CD4-positive, alpha-beta T cell (primary cell): Measurements from ENCODE around the gene LST1. TPM values are rescaled to one million over a fixed set of nuclear protein-coding genes. Genes with fewer than 3 reads are reported as not detected.

Source experiments
- ATAC-seq: fragments of 200-7000 bp; cut with Tn5 transposase; one replicate; pipeline ENCODE4 v1.10.0; 2022; ENCODE audit warnings: mild to moderate bottlenecking; ENCODE audit not compliant: poor library complexity
- CTCF ChIA-PET: fragments of 350-600 bp; sonication (Branson Sonifier 250); formaldehyde crosslinking; loops from one replicate; lab custom pipeline; 2021; ENCODE audit warnings: antibody characterized with exemption, inconsistent platforms; lab: Charles Lee
- POLR2A ChIA-PET: fragments of 350-600 bp; sonication (Branson Sonifier 250); formaldehyde crosslinking; loops from one replicate; lab custom pipeline; 2021; ENCODE audit warnings: antibody characterized with exemption, inconsistent platforms; lab: Charles Lee
- DNase-seq, 14 experiments: peaks; one replicate each; pipeline ENCODE4 v3.0.0-alpha.2; 2013 to 2020; ENCODE audit warnings: mixed read lengths in 2 of 14
- H3K27ac ChIP-seq, 2 donors: one replicate each; pipeline versions ENCODE4 v1.5.1 to v1.7.0; 2013; ENCODE audit warnings: low read length in 2 of 2, low read depth in 1 of 2, mild to moderate bottlenecking in 1 of 2
- H3K27me3 ChIP-seq, 2 experiments: 1 replicate in 1 of 2; 2 replicates in 1 of 2; pipeline versions ENCODE4 v1.6.1 to v1.7.0; 2013; ENCODE audit warnings: low read length in 2 of 2, control low read depth in 1 of 2, mild to moderate bottlenecking in 1 of 2, moderate library complexity in 1 of 2; ENCODE audit not compliant: insufficient read depth in 2 of 2, control insufficient read depth in 1 of 2
- H3K36me3 ChIP-seq: one replicate; pipeline ENCODE4 v1.6.1; 2013; ENCODE audit warnings: low read length, control low read depth; ENCODE audit not compliant: insufficient read depth
- H3K4me1 ChIP-seq: one replicate; pipeline ENCODE4 v1.6.1; 2013; ENCODE audit warnings: low read length, control low read depth; ENCODE audit not compliant: insufficient read depth
- H3K4me3 ChIP-seq: one replicate; pipeline ENCODE4 v1.5.1; 2013; ENCODE audit warnings: mild to moderate bottlenecking, low read length, moderate library complexity
- H3K9me3 ChIP-seq, 2 experiments: 1 replicate in 1 of 2; 2 replicates in 1 of 2; pipeline versions ENCODE4 v1.6.1 to v1.7.0; 2013; ENCODE audit warnings: low read length in 2 of 2, mild to moderate bottlenecking in 2 of 2, control low read depth in 1 of 2, moderate library complexity in 1 of 2; ENCODE audit not compliant: control insufficient read depth in 1 of 2, insufficient read depth in 1 of 2
- H3K27ac Mint-ChIP-seq: one replicate; pipeline ENCODE4 v1.8.0; 2020; ENCODE audit warnings: mixed read lengths
- H3K27me3 Mint-ChIP-seq: one replicate; pipeline ENCODE4 v1.8.0; 2021; ENCODE audit warnings: mixed read lengths
- H3K36me3 Mint-ChIP-seq: one replicate; pipeline ENCODE4 v1.8.0; 2021; ENCODE audit warnings: low read depth, mixed read lengths
- H3K4me1 Mint-ChIP-seq: one replicate; pipeline ENCODE4 v1.8.0; 2021; ENCODE audit warnings: low read depth, mixed read lengths
- H3K4me3 Mint-ChIP-seq: one replicate; pipeline ENCODE4 v1.8.0; 2020; ENCODE audit warnings: mild to moderate bottlenecking, mixed read lengths
- H3K9me3 Mint-ChIP-seq: one replicate; pipeline ENCODE4 v1.8.0; 2020; ENCODE audit warnings: mixed read lengths
- intact Hi-C, 2 experiments: fragments of 100-400 bp; cut with DNase I in 1 of 2; cut with micrococcal nuclease in 1 of 2; formaldehyde crosslinking; loops; one replicate each; pipeline versions ENCODE4 v1.15.1 to v1.9.0; 2023 to 2025; cut with DNase I, micrococcal nuclease
- total RNA-seq, 174 experiments: library from RNA in 2 of 174; stranded (reverse) in 2 of 174; gene quantifications; one replicate each; pipeline ENCODE4 v1.2.3 and lab custom pipeline; 2021 to 2026
- TF ChIP-seq, protein P1 (sequence below): fragments of 200-600 bp; IDR thresholded peaks from one replicate; pipeline ENCODE4 v1.8.0; 2022; ENCODE audit warnings: antibody characterized with exemption, mild to moderate bottlenecking

LST1 gene
- total RNA-seq, 2 experiments from 2014 or later: 8.9 to 10.3 TPM

DNA sequence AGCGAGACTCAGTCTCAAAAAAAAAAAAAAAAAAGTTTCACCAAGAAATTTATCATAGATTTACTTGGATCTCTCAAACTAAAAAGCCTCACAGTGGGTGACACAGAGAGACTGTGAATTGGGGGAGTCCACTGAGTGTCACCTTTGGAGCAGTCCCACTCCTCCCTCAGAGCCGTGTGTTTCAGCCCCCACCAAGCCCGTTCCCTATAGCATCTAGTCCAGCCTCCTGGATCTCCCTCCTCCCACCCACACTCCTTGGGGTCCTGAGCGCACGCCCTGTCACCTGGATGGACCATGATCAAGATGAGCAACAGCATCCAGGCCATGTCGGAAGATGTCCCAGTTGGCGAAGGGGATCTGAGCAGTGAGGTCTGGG lies 6.3 kb downstream of the LST1 start:
- Mint-ChIP-seq H3K27me3 (no peaks in the 10 kb centered on the region), H3K4me1 (peaks cover 53% of the 10 kb centered on the region), H3K36me3 (no peaks in the 10 kb centered on the region), H3K4me3 (peak overlapping the region; percentile 6), H3K27ac (peak overlapping the region; percentile 81), H3K9me3 (no peaks in the 10 kb centered on the region)
- DNase-seq (no peak), ATAC-seq (no peak)
- H3K27ac ChIP-seq: peak overlapping the region; percentile 34 to 55
- TF ChIP-seq, protein P1, sequence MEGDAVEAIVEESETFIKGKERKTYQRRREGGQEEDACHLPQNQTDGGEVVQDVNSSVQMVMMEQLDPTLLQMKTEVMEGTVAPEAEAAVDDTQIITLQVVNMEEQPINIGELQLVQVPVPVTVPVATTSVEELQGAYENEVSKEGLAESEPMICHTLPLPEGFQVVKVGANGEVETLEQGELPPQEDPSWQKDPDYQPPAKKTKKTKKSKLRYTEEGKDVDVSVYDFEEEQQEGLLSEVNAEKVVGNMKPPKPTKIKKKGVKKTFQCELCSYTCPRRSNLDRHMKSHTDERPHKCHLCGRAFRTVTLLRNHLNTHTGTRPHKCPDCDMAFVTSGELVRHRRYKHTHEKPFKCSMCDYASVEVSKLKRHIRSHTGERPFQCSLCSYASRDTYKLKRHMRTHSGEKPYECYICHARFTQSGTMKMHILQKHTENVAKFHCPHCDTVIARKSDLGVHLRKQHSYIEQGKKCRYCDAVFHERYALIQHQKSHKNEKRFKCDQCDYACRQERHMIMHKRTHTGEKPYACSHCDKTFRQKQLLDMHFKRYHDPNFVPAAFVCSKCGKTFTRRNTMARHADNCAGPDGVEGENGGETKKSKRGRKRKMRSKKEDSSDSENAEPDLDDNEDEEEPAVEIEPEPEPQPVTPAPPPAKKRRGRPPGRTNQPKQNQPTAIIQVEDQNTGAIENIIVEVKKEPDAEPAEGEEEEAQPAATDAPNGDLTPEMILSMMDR: no peak
- H3K4me1 ChIP-seq: peaks cover 74% of the 10 kb centered on the region
- no peaks in the 10 kb centered on the region for H3K36me3 ChIP-seq
- ChIA-PET POLR2A (interaction anchor here (1.1 to 29.8 kb wide), 4 partner anchors 21 to 51 kb away, joined by 4 to 1160 read pairs (median 14); partner anchors contain the start of genes DDX39B, LST1, LTA and LTB), CTCF (interaction anchor here (1.3 to 8.1 kb wide), 3 partner anchors 11 to 43 kb away, joined by 4 to 353 read pairs (median 284); partner anchors contain the start of genes ATP6V1G2, LST1, LTB and NFKBIL1)
- H3K4me3 ChIP-seq: no peak overlapping the region
- intact Hi-C loops: no loop called here
- no peaks in the 10 kb centered on the region for H3K27me3 ChIP-seq
- no peaks in the 10 kb centered on the region for H3K9me3 ChIP-seq

DNA sequence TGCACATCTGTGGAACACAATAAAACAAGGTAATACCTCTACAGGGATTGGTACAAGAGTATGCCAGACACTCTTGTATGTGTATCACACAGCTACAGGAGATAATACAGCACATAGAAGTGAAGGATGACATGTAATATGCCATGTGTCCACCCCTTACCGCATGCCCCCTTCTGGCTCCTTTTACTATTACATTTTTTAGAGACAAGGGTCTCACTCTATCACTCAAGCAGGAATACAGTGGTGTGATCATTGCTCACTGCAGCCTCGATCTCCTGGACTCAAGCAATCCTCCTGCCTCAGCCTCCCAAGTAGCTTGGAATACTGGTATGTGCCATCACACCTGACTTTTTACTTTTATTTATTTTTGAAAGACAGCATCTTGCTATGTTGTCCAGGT lies 10.9 kb downstream of the LST1 start:
- TF ChIP-seq, protein P1: peak; percentile 76
- ChIA-PET POLR2A (interaction anchor here (0.7 to 29.8 kb wide), 7 partner anchors 18 to 134 kb away, joined by 3 to 1160 read pairs (median 5); partner anchors contain the start of genes AIF1, ATP6V1G2, DDX39B and LST1), CTCF (interaction anchor here (0.7 to 8.1 kb wide), 16 partner anchors 10 to 103 kb away, joined by 3 to 353 read pairs (median 4); partner anchors contain the start of genes AIF1, ATP6V1G2, BAG6 and DDX39B)
- DNase-seq (peak in 9 of 14 experiments; percentile 26 to 85 (median 45)), ATAC-seq (peak; percentile 89)
- Histone ChIP-seq H3K4me1 (peaks cover 60% of the 10 kb centered on the region), H3K9me3 (no peaks in the 10 kb centered on the region), H3K27ac (no peak overlapping the region), H3K36me3 (no peaks in the 10 kb centered on the region), H3K27me3 (no peaks in the 10 kb centered on the region), H3K4me3 (no peak overlapping the region)
- Mint-ChIP-seq H3K27ac (peak overlapping the region; percentile 70), H3K36me3 (no peaks in the 10 kb centered on the region), H3K27me3 (no peaks in the 10 kb centered on the region), H3K9me3 (no peaks in the 10 kb centered on the region), H3K4me3 (peak overlapping the region; percentile 7), H3K4me1 (peaks cover 40% of the 10 kb centered on the region)
- intact Hi-C loops: loop anchor here (1.0 to 5.0 kb wide), 2 partner anchors 16 to 200 kb away; no protein-coding TSS in a partner anchor

DNA sequence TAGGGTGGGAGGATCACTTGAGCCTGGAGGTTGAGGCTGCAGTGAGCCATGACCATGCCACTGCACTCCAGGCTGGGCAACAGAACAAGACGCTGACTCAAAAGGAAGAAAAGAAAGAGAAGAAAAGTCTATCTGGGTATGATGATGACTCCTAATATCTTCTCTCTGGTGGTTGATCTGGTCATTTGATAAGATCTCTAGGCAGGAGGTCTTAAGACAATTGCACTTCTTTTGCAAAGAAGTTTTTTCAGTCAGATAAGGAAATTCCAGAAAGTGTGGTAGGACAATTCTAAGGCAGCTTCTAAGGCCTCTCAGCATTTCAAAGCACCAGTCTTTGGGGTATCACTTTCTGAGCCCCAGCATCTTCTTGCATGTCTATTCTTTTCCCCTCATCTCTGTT lies 21.2 kb downstream of the LST1 start:
- Histone ChIP-seq H3K9me3 (no peaks in the 10 kb centered on the region), H3K36me3 (no peaks in the 10 kb centered on the region), H3K4me1 (no peaks in the 10 kb centered on the region), H3K27me3 (no peaks in the 10 kb centered on the region), H3K4me3 (no peak overlapping the region), H3K27ac (no peak overlapping the region)
- no peaks in the 10 kb centered on the region for H3K27me3 Mint-ChIP-seq
- ChIA-PET CTCF (interaction anchor here (1.5 kb wide), 1 partner anchor 10 kb away, joined by 5 read pairs; no protein-coding TSS in a partner anchor), POLR2A (no interaction called here)
- no peak overlapping the region for H3K4me3 Mint-ChIP-seq
- H3K27ac Mint-ChIP-seq: no peak overlapping the region
- TF ChIP-seq, protein P1: no peak
- no peak for DNase-seq
- intact Hi-C loops: no loop called here
- no peaks in the 10 kb centered on the region for H3K36me3 Mint-ChIP-seq
- no peak for ATAC-seq
- no peaks in the 10 kb centered on the region for H3K9me3 Mint-ChIP-seq
- no peaks in the 10 kb centered on the region for H3K4me1 Mint-ChIP-seq
